Left hindlimb (tissue), 1 donor: ENCODE data around the gene TRIM68.

ENCODE experiments used
- DNase-seq: peaks from one replicate; pipeline ENCODE4 v3.0.0-alpha.2; 2018

Gene TRIM68

DNA sequence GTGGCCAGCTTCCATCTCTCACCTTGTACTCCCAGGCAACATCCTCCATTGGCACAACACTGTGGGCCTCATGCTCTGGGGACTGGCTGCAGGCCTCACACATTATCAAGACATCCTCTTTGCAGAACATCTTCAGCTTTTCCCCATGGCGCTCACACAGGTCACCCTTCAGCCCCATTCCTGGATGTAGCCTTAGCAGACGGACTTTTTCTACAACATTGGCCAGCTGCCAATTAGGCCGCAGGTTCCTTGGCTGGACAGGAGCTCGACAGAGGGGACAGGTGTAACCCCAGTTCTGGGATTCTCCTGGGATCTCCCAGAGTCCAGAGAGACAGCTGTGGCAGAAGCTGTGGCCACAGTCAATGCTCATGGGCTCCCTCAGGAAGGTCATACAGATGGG is 3.0 kb downstream of the TRIM68 start:
- no peak for DNase-seq

DNA sequence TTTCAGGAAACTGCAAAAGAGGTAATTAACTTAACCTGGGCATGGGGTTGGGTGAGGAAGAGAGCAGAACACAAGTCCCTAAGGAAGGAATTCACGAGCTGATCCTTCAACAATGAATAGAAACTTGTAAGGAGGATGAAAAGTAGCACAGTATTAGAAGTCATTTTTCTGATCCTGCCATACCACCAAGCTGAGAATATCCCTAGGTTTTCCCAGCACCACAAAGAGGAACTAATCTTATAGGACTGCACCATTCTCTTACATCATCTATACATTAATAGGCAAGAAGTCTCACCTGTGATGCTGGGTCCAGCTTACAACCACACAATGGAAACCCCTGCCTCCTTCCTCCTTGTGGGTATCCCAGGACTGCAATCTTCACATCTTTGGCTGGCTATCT is 14.3 kb downstream of the TRIM68 start, which contains the start of gene OR52I1:
TSS of gene OR52I1 (plus strand) at position 301 of the 400 bp plus-strand sequence. CDS start at position 301, 0 bp downstream.
- DNase-seq = no peak

DNA sequence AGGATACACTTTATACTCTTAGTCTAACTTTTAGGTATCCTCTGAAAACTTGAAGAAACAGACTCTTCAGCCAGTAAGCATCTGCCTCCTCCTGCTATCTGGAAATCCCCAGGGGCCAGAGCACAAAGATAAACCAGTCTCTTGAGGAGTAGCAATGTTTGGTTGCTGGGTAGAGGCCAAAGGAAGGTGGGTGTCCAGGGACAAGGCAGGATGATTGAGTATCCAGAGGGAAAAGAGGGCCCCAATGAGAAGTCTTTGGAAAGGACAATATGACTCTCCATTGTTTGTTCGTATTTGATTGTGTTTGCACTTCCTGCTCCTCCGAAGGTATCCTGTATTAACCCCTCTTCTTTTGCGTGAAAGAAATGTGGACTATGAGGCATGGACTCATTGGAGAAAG is 19.0 kb downstream of the TRIM68 start:
- DNase-seq = no peak

DNA sequence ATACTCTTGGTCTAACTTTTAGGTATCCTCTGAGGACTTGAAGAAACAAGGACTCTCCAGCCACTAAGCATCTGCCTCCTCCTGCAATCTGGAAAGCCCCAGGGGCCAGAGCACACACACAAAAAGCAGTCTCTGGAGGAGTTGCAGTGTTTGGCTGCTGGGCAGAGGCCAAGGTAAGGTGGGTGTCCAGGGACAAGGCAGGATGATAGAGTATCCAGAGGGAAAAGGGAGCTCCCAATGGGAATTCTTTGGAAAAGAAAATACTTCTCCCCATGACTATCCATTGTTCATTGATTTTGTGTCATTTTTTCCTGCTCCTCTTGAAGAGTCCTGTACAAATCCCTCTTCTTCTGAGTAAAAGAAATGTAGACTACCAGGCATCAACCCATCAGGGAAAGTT is 26.6 kb downstream of the TRIM68 start, which contains the start of gene OR52I2:
TSS of gene OR52I2 (plus strand) at position 301 of the 400 bp plus-strand sequence.
- no peak for DNase-seq

DNA sequence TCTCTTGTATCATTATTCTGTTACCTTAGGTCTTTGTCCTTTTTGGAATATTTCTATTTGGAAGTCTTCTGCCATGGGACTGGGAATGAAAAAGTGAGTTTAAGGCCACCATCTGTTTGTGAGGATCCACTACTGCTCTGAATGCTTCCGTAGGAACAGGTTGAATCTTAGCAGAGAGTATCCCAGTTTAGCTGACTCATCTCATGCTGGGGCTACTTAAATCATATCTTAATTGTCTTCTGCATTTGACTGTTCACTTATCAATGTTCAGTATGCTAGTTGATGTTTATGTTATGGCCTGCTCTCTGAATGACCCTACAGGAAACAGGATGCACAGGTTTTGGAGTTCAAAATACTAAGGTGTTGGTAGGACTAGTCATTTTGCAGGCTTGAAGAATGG is 27.9 kb downstream of the TRIM68 start:
- DNase-seq = no peak

DNA sequence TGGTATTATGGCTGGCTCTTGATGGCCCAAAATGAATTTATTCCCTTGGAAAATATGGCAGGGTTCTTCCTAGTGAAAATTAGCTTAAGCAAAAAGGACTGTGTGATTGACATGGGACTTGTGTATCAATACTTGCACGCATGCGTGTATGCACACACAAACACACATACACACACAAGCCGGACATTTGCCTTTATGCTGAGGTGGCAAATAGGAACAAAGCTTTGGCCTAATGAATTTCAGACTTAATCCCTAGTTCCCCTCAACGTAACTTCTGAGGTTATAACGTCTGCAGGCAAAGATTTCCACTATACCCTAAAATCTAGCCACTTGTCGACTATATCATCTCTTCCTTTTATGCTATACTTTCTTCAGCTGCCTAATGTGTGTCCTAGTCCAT is 29.4 kb downstream of the TRIM68 start:
- DNase-seq = no peak

DNA sequence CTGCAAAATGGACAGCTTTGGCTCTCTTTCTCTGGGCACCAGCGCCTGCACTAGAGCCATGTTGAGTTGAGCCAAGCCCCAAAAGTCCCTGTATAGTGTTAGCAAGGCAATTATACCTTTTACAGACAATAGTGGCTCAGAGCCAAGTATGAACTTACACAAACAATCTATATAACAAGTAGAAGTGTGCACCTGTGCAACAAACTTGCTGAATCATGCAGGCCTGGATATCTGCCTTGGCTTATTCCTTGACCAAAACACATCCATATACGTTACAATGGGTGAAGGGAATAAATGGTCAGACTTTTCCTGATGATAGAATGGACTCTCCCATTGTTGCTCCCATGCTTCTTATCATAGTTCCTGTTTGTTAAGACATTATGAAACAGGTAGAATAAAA is 30.3 kb downstream of the TRIM68 start:
- no peak for DNase-seq

DNA sequence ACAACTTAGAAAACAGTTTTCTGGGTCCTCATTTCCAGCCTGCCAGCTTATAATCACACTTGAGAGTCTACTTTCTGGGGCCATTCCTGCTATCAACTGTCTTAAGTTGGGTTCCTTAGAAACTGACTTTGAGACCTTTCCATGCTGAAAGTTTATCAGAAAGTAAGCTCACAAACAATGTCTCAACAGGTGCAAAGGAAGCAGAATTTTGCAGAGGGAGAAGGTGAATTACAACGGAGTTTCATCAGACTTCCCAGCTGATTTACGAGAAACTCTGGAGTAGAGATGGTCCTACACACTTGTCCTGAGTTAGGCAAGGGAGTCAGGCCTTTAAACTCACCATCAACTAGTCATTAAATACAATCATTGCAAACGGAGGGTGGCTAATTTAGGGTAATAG is 31.2 kb downstream of the TRIM68 start:
- DNase-seq = no peak

DNA sequence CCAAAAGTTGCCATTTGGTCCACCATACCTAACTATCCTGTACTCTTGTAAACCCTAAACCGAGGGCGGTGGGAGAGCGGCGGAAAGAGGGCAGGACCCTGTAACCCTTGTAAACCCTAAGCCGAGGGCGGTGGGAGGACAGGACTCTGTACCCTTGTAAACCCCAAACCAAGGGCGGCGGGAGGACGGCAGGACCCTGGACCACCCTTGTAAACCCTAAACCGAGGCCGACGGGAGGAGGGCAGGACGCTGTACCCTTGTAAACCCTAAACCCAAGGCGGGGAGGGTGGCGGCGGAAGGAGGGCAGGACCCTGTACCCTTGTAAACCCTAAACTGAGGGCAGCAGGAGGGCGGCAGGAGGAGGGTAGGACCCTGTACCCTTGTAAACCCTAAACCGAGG is 39.0 kb downstream of the TRIM68 start:
- DNase-seq = no peak

DNA sequence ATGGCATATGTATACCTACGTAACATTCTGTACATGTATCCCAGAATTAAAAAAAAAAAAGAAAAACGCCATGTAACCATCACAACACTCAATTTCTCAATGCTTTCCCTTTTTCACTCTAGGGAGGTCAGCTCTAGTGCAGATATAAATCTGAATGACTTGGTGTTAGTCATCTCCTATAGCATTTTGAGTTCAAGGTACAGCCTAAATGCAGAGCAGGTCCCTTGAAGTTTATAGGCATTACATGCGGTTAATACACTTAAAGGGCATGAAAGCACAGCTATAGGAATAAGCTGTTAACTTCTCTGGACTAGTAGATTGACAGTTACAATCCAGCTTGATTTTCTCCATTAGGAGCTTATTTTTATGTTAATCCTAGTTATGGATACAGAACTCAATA is 42.7 kb downstream of the TRIM68 start:
- DNase-seq = no peak

DNA sequence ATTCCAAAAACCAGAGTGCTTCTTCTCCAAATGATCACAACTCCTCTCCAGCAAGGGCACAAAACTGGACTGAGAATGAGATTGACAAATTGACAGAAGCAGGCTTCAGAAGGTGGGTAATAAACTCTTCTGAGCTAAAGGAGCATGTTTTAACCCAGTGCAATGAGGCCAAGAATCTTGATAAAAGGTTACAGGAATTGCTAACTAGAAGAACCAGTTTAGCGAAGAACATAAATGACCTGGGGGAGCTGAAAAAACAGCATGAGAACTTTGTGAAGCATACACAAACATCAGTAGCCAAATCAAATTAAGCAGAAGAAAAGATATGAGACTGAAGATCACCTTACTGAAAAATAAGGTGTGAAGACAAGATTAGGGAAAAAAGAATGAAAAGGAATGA is 47.6 kb downstream of the TRIM68 start:
- no peak for DNase-seq

DNA sequence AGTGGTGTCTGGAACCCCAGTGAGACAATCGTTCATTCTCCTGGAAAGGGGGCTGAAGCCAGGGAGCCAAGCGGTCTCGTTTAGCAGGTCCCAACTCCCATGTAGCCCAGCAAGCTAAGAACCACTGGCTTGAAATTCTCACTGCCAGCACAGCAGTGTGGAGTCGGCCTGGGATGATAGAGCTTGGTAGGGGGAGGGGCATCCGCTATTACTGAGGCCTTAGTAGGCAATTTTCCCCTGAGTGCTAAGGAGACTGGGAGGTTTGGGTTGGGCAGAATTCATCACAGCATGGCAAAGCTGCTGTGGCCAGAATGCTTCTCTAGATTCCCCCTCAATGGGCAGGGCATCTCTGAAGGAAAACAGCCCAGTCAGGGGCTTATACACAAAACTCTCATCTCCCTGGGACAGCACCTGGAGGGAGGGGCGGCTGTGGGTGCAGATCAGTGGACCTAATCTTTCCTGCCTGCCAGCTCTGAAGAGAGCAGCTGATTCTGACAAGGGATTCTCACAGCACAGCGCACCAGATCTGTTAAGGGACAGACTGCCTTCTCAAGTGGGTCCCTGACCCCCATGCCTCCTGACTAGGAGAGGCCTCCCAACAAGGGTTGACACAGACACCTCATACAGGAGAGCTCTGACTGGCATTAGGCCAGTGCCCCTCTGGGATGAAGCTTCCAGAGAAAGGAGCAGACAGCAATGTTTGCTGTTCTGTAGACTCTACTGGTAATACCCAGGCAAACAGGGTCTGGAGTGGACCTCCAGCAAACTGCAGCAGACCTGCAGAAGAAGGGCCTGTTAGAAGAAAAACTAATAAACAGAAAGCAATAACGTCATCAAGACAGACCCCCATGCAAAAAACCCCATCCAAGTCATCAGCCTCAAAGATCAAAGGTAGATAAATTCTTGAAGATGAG is 48.2 kb downstream of the TRIM68 start:
- DNase-seq = no peak

DNA sequence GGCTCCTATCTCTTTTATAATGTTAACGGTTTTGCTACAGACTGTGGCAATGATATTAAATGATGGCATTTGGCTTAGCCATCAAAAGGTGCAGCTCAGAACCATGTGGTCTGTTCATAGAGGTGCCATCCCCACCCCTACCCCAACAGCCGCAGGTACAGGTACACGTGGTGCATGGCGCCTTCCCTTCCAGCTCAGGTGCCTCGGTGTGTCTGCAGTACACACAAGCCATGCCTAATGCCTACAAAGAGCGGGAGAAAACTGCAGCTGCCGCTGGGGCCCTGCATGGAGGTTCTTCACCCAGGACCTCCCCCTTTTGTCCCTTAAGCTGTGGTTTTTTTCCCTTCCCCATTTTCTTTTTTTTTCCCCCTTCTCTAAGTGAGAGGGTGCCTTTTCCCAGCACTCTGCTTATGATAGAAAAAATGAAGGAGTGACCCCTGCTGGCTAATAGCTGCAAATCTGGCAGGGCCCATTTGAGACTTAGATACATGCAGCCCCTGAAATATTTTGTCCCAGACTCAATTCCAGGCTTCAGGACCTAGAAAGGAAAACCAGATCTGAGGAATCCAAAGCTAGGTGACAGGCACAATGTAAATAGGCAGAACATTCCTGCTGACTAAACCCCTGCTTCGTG is 56.6 kb downstream of the TRIM68 start:
- no peak for DNase-seq
